SK-N-SH treated with all-trans-retinoic acid at 6 μM for 48 hours (cell line): ENCODE measurements around the gene UROD.
A peak's percentile ranks its signal among the peaks of the same experiment; 100 is the strongest.

Experiments used
- ATAC-seq: fragments of 200-7000 bp; cut with Tn5 transposase; 3 replicates; pipeline ENCODE4 v1.9.1; 2020; ENCODE audit warnings: mild to moderate bottlenecking, moderate library complexity
- ARNTL ChIP-seq: fragments of 450-650 bp; formaldehyde crosslinking; IDR thresholded peaks from 2 replicates; pipeline ENCODE4 v1.5.0; 2020; ENCODE audit warnings: low read depth, mild to moderate bottlenecking, moderate library complexity, borderline replicate concordance
- CREB5 ChIP-seq: fragments of 250-450 bp; sonication (Bioruptor Pico); IDR thresholded peaks from 2 replicates; pipeline ENCODE4 v1.5.1; 2020; ENCODE audit warnings: low read depth, mild to moderate bottlenecking, moderate library complexity
- CSDC2 ChIP-seq: fragments of 250-450 bp; sonication (Bioruptor Pico); IDR thresholded peaks from 2 replicates; pipeline ENCODE4 v1.5.0; 2020; ENCODE audit warnings: mild to moderate bottlenecking, moderate library complexity
- CSRNP3 ChIP-seq: fragments of 250-450 bp; sonication (Bioruptor Pico); IDR thresholded peaks from 2 replicates; pipeline ENCODE4 v1.5.1; 2021; ENCODE audit warnings: mild to moderate bottlenecking, moderate library complexity
- ESRRG ChIP-seq: fragments of 250-450 bp; sonication (Bioruptor Pico); IDR thresholded peaks from 2 replicates; pipeline ENCODE4 v1.6.1; 2021; ENCODE audit warnings: mild to moderate bottlenecking
- GLIS3 ChIP-seq: fragments of 250-450 bp; sonication (Bioruptor Pico); IDR thresholded peaks from 2 replicates; pipeline ENCODE4 v1.5.0; 2020; ENCODE audit warnings: mild to moderate bottlenecking, moderate library complexity
- ISL1 ChIP-seq: fragments of 250-450 bp; sonication (Bioruptor Pico); IDR thresholded peaks from 2 replicates; pipeline ENCODE4 v2.1.2; 2022; ENCODE audit warnings: mild to moderate bottlenecking, moderate library complexity
- OSR1 ChIP-seq: fragments of 250-450 bp; sonication (Bioruptor Pico); IDR thresholded peaks from 2 replicates; pipeline ENCODE4 v1.8.0; 2022; ENCODE audit warnings: moderate library complexity, mild to moderate bottlenecking, inconsistent platforms
- PATZ1 ChIP-seq: fragments of 250-450 bp; sonication (Bioruptor Pico); IDR thresholded peaks from 2 replicates; pipeline ENCODE4 v1.8.0; 2020; ENCODE audit warnings: mild to moderate bottlenecking, moderate library complexity, borderline replicate concordance
- POU6F1 ChIP-seq: fragments of 250-450 bp; sonication (Bioruptor Pico); IDR thresholded peaks from 2 replicates; pipeline ENCODE4 v1.8.0; 2021; ENCODE audit warnings: low read depth, mild to moderate bottlenecking, moderate library complexity, borderline replicate concordance
- PPARA ChIP-seq: fragments of 250-450 bp; sonication (Bioruptor Pico); IDR thresholded peaks from 2 replicates; pipeline ENCODE4 v1.5.0; 2020; ENCODE audit warnings: mild to moderate bottlenecking, borderline replicate concordance
- RARB ChIP-seq: fragments of 250-450 bp; sonication (Bioruptor Pico); IDR thresholded peaks from 2 replicates; pipeline ENCODE4 v1.8.0; 2021; ENCODE audit warnings: mild to moderate bottlenecking, moderate library complexity
- SNAI2 ChIP-seq: fragments of 250-450 bp; sonication (Bioruptor Pico); IDR thresholded peaks from 2 replicates; pipeline ENCODE4 v1.5.0; 2020; ENCODE audit warnings: mild to moderate bottlenecking, moderate library complexity
- TCF4 ChIP-seq: fragments of 250-450 bp; sonication (Bioruptor Pico); IDR thresholded peaks from 2 replicates; pipeline ENCODE4 v1.8.0; 2021; ENCODE audit warnings: mild to moderate bottlenecking, moderate library complexity, borderline replicate concordance
- TOX ChIP-seq: fragments of 250-450 bp; sonication (Bioruptor Pico); IDR thresholded peaks from 2 replicates; pipeline ENCODE4 v1.8.0; 2021; ENCODE audit warnings: mild to moderate bottlenecking, moderate library complexity, borderline replicate concordance
- TSHZ2 ChIP-seq: fragments of 250-450 bp; sonication (Bioruptor Pico); IDR thresholded peaks from 2 replicates; pipeline ENCODE4 v1.5.0; 2020; ENCODE audit warnings: mild to moderate bottlenecking, moderate library complexity
- ZC3H10 ChIP-seq: fragments of 250-450 bp; sonication (Bioruptor Pico); IDR thresholded peaks from 2 replicates; pipeline ENCODE4 v1.5.1; 2021; ENCODE audit warnings: mild to moderate bottlenecking, moderate library complexity
- ZFP3 ChIP-seq: fragments of 250-450 bp; sonication (Bioruptor Pico); IDR thresholded peaks from 2 replicates; pipeline ENCODE4 v1.5.0; 2020; ENCODE audit warnings: mild to moderate bottlenecking, moderate library complexity
- ZFP30 ChIP-seq: fragments of 450-650 bp; formaldehyde crosslinking; IDR thresholded peaks from 2 replicates; pipeline ENCODE4 v1.5.0; 2022; ENCODE audit warnings: mild to moderate bottlenecking, moderate library complexity
- ZNF565 ChIP-seq: fragments of 450-650 bp; formaldehyde crosslinking; conservative IDR thresholded peaks from 2 replicates; pipeline ENCODE4 v1.5.0; 2020; ENCODE audit warnings: low read depth, mild to moderate bottlenecking, moderate library complexity
- ZNF70 ChIP-seq: fragments of 450-650 bp; formaldehyde crosslinking; IDR thresholded peaks from 2 replicates; pipeline ENCODE4 v1.5.0; 2020; ENCODE audit warnings: mild to moderate bottlenecking, moderate library complexity
- ZNF8 ChIP-seq: fragments of 450-650 bp; formaldehyde crosslinking; IDR thresholded peaks from 2 replicates; pipeline ENCODE4 v1.5.0; 2020; ENCODE audit warnings: mild to moderate bottlenecking, moderate library complexity

UROD gene

GRCh38 chr1:45009956-45010854 lies 1.8 kb upstream of the UROD start:
- TF ChIP-seq ZNF8 (CRISPR knock-in tag) = no peak
- TF ChIP-seq ZFP30 (CRISPR knock-in tag) = no peak
- no peak for TF ChIP-seq PATZ1 (CRISPR knock-in tag)
- no peak for TF ChIP-seq PPARA (CRISPR knock-in tag)
- TF ChIP-seq ZC3H10 (CRISPR knock-in tag) = no peak
- TF ChIP-seq OSR1 = no peak
- TF ChIP-seq ISL1 = no peak
- no peak for TF ChIP-seq ZFP3 (CRISPR knock-in tag)
- TF ChIP-seq TOX (CRISPR knock-in tag) = no peak
- no peak for TF ChIP-seq TCF4 (CRISPR knock-in tag)
- TF ChIP-seq CSDC2 (CRISPR knock-in tag) = no peak
- no peak for TF ChIP-seq TSHZ2 (CRISPR knock-in tag)
- no peak for TF ChIP-seq ARNTL (CRISPR knock-in tag)
- TF ChIP-seq CSRNP3 = no peak
- no peak for TF ChIP-seq SNAI2 (CRISPR knock-in tag)
- no peak for TF ChIP-seq POU6F1 (CRISPR knock-in tag)
- no peak for TF ChIP-seq CREB5
- no peak for TF ChIP-seq RARB (CRISPR knock-in tag)
- no peak for TF ChIP-seq GLIS3 (CRISPR knock-in tag)
- TF ChIP-seq ZNF70 (CRISPR knock-in tag) = no peak
- ATAC-seq = peak; percentile 3; the same call in 1 of the 3 replicates

GRCh38 chr1:45010855-45011811 lies 921 bp upstream of the UROD start, which contains the start of gene HECTD3:
Gene HECTD3 (minus strand): TSS chr1:45011324. CDS start chr1:45011257, 67 bp downstream.
- peak; percentile 91 for ATAC-seq
- TF ChIP-seq ZNF565 (CRISPR knock-in tag) (no peak), ESRRG (CRISPR knock-in tag) (no peak), ZNF70 (CRISPR knock-in tag) (no peak), RARB (CRISPR knock-in tag) (no peak), TOX (CRISPR knock-in tag) (no peak)
- TF ChIP-seq, all 23 proteins: peak for 0
